Stimulated activated CD8-positive, alpha-beta memory T cell treated with anti-CD3 and anti-CD28 coated beads, Interleukin-4, amount 100 ng/mL, for 24 hours (primary cell): ENCODE results near the gene LBHD2.
A peak's percentile ranks its signal among the peaks of the same experiment; 100 is the strongest.
"Not testable (repeated sequence)": the region's sequence is repeated elsewhere in the genome, so short reads cannot be mapped to it uniquely, and the experiment has no call there.

Source experiments
- DNase-seq: peaks from one replicate; pipeline ENCODE4 v3.0.0-alpha.2; 2020; ENCODE audit warnings: low read depth

LBHD2 gene

DNA sequence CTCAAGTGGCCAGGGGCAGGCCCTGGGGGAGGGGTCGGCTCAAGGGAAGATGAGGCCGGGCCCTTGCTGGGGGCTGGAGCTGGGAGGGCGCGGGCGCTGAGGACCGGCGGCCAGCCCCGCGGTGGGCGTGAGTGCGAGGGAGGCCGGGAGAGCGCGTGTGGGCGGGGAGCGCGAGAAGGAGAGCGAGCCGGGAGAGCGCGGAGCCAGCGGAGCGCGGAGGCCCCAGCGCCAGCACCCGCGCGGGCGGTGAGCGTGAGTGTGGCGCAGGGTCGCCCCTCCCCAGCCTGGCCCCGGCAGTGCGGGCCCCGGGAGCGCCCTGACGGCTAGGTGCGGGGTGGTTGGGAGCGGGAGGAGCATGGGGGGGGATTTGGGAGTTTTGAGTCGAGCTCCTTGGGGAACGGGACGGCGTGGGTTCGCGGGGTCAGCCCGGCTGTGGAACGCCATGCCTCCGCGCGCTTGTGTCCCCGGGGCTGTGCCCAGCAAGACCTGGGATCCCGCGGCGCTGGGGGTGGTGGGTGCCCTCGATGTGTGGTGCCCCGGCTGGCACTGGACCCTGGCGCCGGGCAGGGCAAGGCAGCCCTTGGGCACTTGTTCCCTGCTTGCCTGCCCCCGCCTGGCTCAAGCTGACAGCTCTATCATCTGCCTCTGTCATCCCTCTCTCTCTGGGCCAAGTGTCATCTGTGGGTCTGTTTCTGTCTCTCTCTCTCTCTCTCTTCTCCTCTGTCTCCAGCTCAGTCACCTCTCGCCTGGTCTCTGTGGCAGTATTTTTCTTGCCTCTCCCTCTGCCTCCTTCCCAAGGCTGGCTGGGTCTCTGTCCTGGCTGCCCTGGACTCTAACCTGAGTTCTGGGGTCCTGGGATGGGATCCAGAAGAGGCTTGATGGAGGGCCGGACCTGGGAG, at the start of gene LBHD2:
Gene LBHD2, plus strand, starts transcription at position 190 of the 899 bp plus-strand sequence. CDS start 1,803 bp downstream, outside the sequence.
- DNase-seq: no peak

DNA sequence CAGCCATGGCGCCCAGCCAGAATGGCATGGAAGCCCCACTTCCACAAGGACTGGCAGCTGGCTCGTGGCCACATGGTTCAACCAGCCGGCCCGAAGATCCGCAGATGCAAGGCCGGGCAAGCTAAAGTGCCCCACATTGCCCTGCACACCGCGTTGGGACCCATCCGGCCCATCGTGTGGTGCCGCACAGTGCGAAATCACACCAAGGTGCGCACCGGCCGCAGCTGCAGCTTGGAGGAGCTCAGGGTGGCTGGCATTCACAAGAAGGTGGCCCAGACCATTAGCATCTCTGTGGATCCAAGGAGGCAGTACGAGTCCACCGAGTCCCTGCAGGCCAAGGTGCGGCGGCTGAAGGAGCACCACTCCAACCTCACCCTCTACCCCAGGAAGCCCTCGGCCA, 42.5 kb upstream of the LBHD2 start:
- no peak for DNase-seq

DNA sequence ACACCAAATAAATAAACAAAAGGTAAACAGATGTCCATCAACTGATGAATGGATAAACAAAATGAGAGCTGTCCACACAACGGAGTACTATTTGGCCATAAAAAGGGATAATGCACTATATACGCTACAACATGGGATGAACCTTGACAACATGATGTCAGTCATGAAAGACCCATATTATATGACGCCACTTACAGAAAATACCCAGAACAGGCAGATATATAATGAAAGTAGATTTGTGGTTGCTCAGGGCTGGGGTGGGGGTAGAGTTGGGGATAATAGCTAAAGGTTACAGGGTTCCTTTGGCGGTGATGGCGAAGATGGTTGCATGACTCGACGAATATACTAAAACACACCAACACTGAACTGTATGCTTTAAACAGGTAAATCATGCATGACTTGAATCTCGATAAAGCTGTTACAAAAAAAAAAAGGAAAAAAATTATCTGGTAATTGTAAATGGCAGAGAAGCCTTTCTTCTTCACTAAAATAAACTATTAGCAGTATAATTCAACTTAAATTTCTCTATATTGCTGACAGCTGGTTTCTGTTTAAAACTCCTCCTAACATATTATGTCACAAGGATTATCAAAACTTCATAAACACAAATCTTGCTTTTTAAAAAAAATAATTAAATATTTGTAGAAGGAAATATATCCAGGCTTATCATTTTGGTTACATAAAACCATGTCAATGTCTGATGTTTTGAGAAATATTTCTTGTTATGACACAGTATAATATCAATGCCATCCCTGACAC, 40.6 kb upstream of the LBHD2 start:
- no peak for DNase-seq

DNA sequence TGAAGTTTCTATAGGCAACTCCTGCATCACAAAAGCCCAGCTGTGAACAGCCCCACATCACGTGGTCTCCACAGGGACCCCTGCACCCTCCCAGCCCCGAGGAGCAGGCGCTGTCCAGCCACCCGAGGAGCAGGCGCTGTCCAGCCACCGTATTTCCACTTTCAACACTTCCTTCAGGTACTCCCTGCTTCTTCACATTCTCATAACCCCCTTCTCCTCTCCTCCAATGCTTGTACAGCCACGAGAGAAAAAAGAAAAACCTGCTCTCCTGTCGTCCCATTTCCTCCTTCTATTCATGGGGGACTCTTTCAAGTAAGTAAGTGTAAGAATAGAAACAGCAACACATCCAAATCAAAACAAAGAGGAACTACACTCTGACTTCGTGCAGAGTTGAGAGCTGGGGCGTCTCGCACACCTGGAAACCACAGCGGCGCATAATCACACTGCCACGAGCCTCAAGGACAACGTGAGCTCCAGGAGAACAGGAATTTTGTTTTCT, 38.6 kb upstream of the LBHD2 start:
- DNase-seq: no peak

DNA sequence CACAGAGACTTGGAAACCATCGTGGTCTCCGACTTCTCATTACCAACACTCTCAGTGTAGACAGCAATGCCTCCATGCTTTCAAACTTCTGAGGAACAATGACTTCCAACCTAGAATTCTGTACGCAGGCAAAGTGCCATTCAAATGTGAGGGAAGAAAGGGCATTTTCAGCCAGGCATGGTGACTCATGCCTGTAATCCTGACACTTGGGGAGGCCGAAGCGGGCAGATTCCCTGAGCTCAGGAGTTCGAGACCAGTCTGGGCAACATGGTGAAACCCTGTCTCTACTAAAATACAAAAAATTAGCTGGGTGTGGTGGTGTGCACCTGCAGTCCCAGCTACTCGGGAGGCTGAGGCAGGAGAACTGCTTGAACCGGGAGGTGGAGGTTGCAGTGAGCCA, 36.6 kb upstream of the LBHD2 start:
- DNase-seq: not testable (repeated sequence)

DNA sequence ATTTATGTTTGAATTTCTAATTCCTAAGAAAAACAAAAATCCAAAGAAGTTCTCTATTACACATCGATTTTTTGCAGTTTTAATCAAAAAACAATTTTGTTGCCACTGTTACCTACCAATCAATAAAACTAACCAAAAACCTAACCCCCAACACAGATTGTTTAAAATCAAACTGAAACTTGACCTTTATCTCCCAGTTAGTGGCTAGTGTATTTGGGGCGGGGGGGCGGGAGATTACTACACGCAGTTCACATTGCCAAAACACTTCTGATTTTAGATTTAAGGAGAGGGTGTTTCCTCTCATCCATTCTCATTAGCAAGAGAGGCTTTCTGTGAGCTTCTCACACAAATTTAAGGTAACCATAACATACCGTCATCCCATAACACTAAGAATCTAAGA, 33.1 kb upstream of the LBHD2 start:
- no peak for DNase-seq

DNA sequence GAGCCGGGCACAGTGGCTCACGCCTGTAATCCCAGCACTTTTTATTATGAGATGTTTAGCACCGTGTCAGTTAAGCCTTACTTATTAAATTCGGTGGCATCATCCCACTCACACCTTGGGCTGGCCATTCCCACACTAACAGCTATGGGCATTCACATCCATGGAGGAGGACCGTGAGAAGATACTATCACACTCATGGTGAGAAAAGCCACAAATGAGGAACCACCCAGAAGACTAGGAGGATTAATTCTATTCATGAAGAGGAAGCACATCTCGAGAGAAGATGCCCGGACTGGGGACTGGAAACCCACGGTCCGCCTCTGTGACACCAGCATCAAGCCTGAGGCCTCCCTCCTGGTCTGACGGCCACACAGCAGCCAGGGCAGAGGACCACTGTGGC, 31.6 kb upstream of the LBHD2 start:
- DNase-seq: no peak

DNA sequence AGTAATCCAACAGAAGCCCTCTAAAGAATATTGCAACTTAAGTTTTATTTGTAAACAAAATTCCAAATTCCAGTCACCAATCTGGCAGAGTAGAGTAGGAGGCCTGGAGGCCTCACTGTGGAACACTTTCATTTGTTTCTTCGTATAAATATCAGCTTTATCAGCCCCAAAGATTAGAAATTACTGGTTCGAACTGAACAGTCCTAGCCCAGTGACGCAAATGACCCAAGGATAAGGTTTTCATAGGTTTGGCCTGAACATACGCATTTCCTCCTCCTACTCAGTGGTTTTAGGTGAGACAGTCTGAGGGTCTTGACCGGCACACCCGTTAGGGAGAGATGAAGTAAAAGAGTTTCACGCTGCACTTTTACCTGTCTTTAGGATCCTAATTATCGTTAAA, 28.3 kb upstream of the LBHD2 start:
- no peak for DNase-seq

DNA sequence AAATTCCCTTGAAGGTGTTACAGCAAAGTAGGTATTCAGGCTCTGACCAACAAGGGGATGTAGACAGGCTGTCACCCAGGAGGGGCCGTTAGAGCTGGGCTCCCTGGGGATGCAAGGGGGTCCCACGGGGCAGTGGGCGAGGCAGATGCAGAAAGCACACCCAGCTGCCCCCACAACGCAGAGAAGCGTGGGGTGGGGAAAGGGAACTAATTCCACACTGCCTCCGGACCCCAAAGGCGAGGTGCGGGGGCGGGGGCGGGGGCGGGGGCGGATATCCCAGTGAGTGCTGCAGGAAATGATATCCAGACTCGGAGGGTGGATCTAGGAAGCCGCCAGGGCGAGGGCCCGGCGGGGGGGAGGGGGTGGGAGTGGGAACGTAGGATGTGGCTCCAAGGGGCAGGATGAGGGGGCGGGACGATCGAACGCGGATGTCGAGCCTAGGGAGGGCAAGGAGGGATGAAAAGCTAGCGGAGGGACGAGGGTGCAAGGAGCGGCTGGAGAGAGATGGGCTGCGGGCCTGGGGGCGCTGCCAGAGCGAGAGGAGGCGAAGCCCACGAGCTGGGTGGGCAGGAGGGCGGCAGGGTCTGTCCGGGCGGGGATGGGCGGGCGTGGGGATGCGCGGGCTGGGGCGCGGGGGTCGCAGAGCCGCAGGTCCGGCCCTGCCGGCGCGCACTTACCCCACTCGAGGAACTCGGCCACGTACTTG, 27.5 kb upstream of the LBHD2 start:
- DNase-seq: no peak

DNA sequence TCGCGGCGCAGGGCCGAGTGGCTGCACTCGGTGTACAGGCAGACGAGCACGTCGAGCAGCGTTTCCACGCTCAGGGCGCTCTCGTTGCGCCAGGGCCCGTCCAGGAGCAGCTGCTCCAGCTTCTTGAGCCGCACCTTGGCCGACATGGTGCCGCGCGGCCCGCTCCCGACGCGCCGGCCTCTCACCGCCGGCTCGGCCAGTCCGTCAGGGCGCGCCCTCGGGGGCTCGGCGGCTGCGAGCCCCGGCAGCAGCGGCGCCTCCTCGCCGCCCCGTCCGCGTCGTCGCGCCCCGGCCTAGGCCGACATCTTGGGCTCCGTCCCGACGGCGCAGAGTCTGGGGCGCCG, 27.0 kb upstream of the LBHD2 start:
- no peak for DNase-seq

DNA sequence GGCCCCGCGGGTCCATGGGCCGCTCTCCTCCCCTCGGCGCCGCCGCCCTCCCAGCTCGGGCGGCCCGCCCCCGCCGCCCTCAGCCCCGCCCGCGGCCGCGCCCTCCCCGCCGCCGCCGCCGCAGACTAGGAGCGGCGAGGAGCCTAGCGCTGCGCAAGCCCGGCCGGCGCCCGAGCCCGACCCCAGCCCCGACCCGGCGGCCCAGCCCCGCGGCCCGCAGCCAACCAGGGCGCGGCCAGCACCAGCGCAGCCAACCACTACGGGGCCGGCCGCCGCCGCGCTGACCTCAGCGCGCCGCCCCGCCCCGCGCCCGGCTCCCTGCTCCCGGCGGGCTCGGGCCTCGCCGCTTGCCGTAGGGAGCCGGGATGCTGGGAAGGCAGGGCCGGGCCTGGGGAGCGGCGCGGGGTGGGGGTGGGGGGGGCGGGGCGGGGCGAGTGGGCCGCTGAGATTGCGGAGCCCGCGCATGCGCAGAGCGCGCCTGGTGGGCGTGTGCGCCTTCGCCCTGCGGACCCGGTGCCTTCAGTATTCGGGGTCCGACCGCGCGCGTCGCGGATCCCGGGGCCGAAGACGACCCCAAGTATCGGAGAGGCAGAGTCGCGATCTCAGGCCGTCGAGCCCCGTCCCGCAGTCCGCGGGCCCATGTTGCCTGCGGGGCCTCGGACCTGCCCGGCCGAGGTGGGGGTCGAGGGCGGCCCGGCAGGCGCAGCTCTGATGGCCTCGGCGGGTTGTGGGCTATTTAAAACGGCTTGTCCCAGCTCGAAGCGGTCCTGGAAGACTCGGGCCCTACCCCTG, 26.4 kb upstream of the LBHD2 start, which contains the start of gene CDC42BPB:
Gene CDC42BPB, minus strand, starts transcription at position 178 of the 792 bp plus-strand sequence. CDS start 376 bp downstream, outside the sequence.
- DNase-seq: peak; percentile 21

DNA sequence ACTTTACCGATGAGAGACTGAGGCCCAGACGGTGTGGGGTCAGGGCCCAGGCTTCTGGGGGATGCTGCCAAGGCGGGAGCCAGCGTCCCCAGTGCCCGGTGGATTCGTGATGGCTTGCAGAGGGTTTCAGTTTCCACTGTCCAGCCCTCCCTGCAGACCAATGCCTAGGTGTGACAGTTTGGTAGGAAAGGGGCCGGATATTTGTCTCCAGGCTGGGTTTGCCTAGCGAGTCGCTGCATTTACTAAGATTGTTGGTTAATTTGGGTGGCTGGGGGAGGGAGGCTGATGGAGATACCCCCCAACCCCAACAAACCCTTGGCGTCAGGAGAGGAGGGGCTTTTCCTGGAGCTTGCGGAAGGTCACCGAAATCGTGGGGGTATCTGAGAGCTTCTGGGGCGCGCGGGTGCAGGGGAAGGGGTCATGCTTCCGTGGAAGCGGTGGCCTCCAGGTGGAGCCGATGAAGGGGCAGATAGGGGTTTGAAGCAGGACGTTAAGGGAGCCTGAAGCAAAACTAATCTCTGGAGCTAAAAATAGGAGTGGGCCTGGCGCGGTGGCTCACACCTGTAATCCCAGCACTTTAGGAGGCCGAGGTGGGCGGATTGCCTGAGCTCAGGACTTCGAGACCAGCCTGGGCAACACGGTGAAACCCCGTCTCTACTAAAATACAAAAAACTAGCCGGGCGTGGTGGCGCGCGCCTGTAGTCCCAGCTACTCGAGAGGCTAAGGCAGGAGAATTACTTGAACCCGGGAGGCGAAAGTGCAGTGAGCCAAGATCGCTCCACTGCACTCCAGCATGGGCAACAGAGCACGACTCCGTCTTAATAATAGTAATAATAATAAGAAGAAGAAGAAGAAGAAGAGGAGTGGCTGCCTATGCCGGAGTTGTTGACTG, 25.6 kb upstream of the LBHD2 start:
- no peak for DNase-seq

DNA sequence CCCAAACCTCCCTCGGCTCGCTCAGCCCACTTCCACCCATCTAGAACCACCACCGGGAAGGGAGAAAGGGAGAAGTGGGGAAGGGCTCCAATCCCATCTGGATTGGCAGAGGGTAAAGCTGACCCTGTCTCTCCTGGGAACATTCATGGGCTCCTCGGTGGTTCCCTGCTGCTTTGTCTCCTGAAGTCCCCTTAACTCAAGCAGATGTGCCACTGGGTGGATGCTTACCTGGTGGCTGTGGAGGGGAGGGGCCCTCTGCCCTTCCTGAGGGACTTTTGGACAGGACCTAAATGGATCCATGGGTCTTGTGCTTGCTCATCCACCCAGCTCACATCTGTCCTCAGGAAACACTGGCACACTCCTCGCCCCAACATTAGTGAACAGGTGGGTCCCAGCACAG, 24.5 kb upstream of the LBHD2 start:
- DNase-seq: no peak

DNA sequence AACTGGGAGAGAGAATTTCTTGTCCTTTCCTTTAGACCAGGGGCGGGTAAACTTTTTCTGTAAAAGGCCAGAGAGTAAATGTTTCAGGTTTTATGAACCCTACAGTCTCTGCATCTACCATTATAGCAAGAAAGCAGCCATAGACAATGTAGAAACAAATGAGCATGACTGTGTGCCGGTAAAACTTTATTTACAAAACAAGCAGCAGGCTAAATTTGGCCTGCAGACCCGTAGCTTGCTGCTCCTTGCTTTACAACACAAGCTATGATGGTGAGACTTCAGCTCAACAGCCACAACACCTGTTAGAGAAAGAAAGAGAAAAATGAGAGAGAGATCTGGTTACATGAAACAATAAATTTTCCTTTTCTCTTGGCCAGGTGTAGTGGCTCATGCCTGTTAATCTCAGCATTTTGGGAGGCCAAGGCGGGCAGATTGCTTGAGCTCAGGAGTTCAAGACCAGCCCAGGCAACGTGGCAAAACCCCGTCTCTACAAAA, 22.5 kb upstream of the LBHD2 start:
- no peak for DNase-seq

DNA sequence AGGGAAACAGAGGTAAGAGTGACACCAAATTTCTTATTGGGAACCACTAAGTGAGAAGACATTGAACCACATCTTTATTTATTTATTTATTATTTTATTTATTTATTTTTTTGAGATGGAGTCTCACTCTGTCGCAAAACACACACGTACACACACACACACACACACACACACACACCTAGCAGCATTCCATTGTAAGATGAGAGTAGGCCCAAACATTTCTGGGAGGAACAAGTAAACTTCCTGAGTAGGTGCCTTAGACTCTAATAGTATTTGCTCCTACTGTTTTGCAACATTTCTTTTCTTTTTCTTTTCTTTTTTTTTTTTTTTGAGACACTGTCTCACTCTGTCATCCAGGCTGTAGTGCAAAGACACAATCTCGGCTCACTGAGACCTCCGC, 19.6 kb upstream of the LBHD2 start:
- no peak for DNase-seq

DNA sequence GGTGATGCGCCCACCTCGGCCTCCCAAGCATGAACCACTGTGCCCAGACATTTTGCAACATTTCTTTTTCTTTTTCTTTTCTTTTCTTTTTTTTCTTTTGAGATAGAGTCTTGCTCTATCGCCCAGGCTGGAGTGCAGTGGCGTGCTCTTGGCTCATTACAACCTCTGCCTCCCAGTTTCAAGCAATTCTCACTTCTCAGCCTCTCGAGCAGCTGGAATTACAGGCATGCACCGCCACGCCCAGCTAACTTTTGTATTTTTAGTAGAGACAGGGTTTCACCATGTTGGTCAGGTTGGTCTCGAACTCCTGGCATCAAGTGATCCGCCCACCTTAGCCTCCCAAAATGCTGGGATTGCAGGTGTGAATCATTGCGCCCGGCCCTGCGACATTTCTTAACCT, 19.0 kb upstream of the LBHD2 start:
- DNase-seq: no peak

DNA sequence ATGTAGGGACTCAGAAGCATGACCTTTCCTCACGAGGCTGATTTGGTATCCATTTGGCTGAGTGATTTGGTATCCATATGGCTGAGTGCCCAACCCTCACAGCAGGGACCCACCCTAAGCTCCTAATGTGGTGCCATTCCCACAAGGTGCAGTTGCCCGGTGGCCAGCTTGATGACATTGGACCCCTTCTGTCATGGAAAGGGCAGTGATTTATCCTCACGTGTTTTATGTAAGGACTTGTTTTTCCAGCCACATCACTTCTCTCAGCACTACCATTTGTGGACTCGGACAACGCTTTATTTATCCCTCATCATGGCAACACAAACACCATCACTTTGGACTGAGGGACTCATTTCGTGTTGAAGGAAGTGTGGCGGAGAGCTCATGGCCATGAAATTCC, 18.1 kb upstream of the LBHD2 start:
- DNase-seq: no peak

DNA sequence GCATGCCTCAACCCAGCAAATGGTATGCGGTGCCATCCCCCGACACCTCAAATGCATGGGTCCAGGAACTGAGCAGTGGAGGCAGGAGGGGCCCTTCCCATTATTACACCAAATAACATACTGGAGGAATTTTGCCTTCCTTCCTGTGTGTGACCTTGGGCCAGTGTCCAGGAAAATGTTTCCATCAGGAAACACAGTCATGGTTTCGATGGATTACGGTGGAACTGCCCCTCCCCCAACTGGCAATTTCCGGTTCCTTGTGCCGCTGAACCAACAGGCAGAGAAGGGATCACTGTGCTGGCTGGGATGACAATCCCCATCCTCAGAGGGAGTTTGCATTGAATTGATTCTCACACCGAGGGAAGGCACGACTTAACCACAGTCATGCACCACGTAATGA, 17.6 kb upstream of the LBHD2 start:
- DNase-seq: no peak

DNA sequence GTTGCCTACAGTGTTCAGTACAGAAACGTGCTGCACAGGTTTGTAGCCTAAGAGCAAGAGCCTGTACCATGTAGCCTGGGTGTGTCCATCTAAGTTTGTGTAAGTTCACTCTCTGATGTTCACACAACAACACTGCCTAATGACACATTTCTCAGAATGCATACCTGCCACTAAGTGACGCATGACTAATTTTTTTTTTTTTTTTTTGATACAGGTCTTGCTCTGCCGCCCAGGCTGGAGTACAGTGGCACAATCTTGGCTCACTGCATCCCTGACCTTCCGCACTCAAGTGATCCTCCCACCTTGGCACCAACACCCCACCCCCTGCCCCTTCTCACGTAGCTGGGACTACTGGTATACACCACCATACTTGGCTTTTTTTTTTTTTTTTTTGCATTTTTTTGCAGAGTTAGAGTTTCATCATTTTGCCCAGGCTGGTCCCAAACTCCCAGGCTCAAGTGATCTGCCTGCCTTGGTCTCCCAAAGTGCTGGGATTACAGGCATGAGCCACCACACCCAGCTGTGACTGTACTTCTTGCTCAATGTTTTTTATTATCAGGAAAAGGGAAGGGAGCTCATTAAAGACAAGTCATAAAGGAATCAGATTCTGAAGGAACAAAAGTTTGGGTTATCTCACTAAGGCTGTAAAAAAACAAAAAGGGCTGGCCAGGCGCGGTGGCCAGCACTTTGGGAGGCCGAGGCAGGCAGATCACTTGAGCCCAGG, 16.6 kb upstream of the LBHD2 start:
- DNase-seq: no peak
